ENCODE measurements around the gene GLI3. TPM values are rescaled to one million over a fixed set of nuclear protein-coding genes. Genes with fewer than 3 reads are reported as not detected.

Gene GLI3
- total and polyA plus RNA-seq, 2 donors from 2014 or later, result 0.92 to 11.1 TPM

DNA sequence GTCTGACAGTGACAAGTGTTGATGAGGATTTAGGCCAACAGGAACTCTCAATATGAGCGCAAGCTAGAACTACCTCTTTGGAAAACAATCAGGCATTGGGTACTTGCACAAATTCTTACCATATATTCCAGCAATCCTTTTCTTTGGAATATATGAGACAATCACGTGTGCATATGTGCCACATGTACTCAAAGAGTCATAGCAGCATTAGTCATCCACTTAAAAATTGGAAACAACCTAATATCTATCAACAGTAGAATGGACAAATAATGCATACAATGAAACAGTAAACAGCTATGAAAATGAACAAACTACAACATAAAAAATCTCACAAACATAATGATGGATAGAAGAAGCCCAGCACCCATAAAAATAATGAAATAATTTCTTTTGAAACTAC is 179.7 kb downstream of the GLI3 start:
- no peak overlapping the region for H3K27ac ChIP-seq (ENCODE audit: low read depth in 2 of 2, low read length in 2 of 2)
- no peak overlapping the region for H3K4me3 ChIP-seq (ENCODE audit: low read length in 3 of 3)
- intact Hi-C loops (cut with DNase I), result no loop called here
- H3K27me3 ChIP-seq (ENCODE audit: control insufficient read depth, insufficient read depth, low read length), result no peaks in the 10 kb centered on the region
- H3K9me3 ChIP-seq (ENCODE audit: control insufficient read depth in 2 of 3, insufficient read depth in 1 of 3, low read length in 3 of 3), result no peaks in the 10 kb centered on the region
- DNase-seq, result no peak
- FAIRE-seq, result no peak
- H3K4me1 ChIP-seq (ENCODE audit: control insufficient read depth in 2 of 3, insufficient read depth in 2 of 3, low read depth in 1 of 3, low read length in 3 of 3), result peaks cover 0 to 3% (median 0%) of the 10 kb centered on the region in 3 donors
- TF ChIP-seq CTCF (IDR thresholded peaks at IDR 0.05; ENCODE audit: borderline replicate concordance, extremely low read depth, insufficient read depth), result no peak
- H3K36me3 ChIP-seq (ENCODE audit: control insufficient read depth in 2 of 3, insufficient read depth in 3 of 3, low read length in 3 of 3), result no peaks in the 10 kb centered on the region
- no peak overlapping the region for H3K9ac ChIP-seq (ENCODE audit: low read length in 3 of 3)

GRCh38 chr7:42055171-42055570 is 181.8 kb downstream of the GLI3 start:
- intact Hi-C loops (cut with DNase I), result no loop called here
- no peak overlapping the region for H3K4me3 ChIP-seq (ENCODE audit: low read length in 3 of 3)
- H3K27ac ChIP-seq (ENCODE audit: low read depth in 2 of 2, low read length in 2 of 2), result no peak overlapping the region
- H3K9ac ChIP-seq (ENCODE audit: low read length in 3 of 3), result no peak overlapping the region
- FAIRE-seq, result no peak
- H3K27me3 ChIP-seq (ENCODE audit: control insufficient read depth, insufficient read depth, low read length), result no peaks in the 10 kb centered on the region
- no peaks in the 10 kb centered on the region for H3K9me3 ChIP-seq (ENCODE audit: control insufficient read depth in 2 of 3, insufficient read depth in 1 of 3, low read length in 3 of 3)
- H3K36me3 ChIP-seq (ENCODE audit: control insufficient read depth in 2 of 3, insufficient read depth in 3 of 3, low read length in 3 of 3), result no peaks in the 10 kb centered on the region
- TF ChIP-seq CTCF (IDR thresholded peaks at IDR 0.05; ENCODE audit: borderline replicate concordance, extremely low read depth, insufficient read depth), result no peak
- H3K4me1 ChIP-seq (ENCODE audit: control insufficient read depth in 2 of 3, insufficient read depth in 2 of 3, low read depth in 1 of 3, low read length in 3 of 3), result peaks cover 0 to 7% (median 0%) of the 10 kb centered on the region in 3 donors
- no peak for DNase-seq

DNA sequence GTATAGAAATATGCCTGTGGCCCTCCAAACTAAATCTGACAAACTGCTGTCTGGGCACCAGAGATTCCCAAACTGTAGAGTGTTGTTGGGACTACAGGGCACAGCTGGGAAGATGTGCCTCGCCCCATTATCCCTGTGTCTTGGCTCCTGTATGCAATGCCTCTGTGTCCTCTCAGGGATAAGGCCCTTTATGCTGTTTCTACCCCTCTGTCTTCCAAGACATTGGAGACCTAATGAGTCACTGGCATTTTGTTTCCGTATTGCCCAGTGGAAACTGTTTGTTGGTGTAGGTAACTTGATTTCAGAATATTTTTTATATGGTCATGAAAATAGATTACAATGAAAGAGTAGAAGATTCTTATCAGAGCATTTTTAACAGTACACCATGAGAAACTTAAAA is 183.2 kb downstream of the GLI3 start:
- FAIRE-seq, result no peak
- Histone ChIP-seq H3K27me3 (ENCODE audit: control insufficient read depth, insufficient read depth, low read length) (no peaks in the 10 kb centered on the region), H3K36me3 (ENCODE audit: control insufficient read depth in 2 of 3, insufficient read depth in 3 of 3, low read length in 3 of 3) (no peaks in the 10 kb centered on the region), H3K27ac (ENCODE audit: low read depth in 2 of 2, low read length in 2 of 2) (no peak overlapping the region), H3K9me3 (ENCODE audit: control insufficient read depth in 2 of 3, insufficient read depth in 1 of 3, low read length in 3 of 3) (no peaks in the 10 kb centered on the region), H3K4me3 (ENCODE audit: low read length in 3 of 3) (no peak overlapping the region), H3K4me1 (ENCODE audit: control insufficient read depth in 2 of 3, insufficient read depth in 2 of 3, low read depth in 1 of 3, low read length in 3 of 3) (peaks cover 0 to 7% (median 0%) of the 10 kb centered on the region in 3 donors), H3K9ac (ENCODE audit: low read length in 3 of 3) (no peak overlapping the region)
- no peak for TF ChIP-seq CTCF (IDR thresholded peaks at IDR 0.05; ENCODE audit: borderline replicate concordance, extremely low read depth, insufficient read depth)
- intact Hi-C loops (cut with DNase I), result no loop called here
- DNase-seq, result no peak

DNA sequence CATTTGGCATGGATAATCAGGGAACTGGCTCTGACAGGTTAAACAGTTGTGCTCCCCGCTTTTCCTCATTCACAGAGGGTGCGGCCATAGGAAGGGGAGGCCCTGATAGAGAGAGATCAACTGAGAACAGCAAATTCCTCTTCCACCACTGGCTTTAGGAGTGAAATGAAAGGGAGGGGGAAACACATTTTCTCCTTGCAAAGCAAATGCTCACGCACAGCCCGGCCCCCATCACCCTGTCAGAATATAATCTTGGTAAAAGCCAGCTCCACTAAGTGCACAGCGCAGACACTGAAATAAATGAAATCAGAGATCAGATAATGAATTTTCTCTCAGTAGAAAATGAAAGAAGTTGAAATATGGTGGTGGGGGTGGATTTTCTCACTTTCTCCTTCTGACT is 187.2 kb downstream of the GLI3 start:
- Histone ChIP-seq H3K9ac (ENCODE audit: low read length in 3 of 3) (no peak overlapping the region), H3K4me3 (ENCODE audit: low read length in 3 of 3) (no peak overlapping the region), H3K9me3 (ENCODE audit: control insufficient read depth in 2 of 3, insufficient read depth in 1 of 3, low read length in 3 of 3) (no peaks in the 10 kb centered on the region), H3K36me3 (ENCODE audit: control insufficient read depth in 2 of 3, insufficient read depth in 3 of 3, low read length in 3 of 3) (no peaks in the 10 kb centered on the region), H3K27me3 (ENCODE audit: control insufficient read depth, insufficient read depth, low read length) (no peaks in the 10 kb centered on the region), H3K27ac (ENCODE audit: low read depth in 2 of 2, low read length in 2 of 2) (no peak overlapping the region), H3K4me1 (ENCODE audit: control insufficient read depth in 2 of 3, insufficient read depth in 2 of 3, low read depth in 1 of 3, low read length in 3 of 3) (peaks cover 0 to 7% (median 0%) of the 10 kb centered on the region in 3 donors)
- TF ChIP-seq CTCF (IDR thresholded peaks at IDR 0.05; ENCODE audit: borderline replicate concordance, extremely low read depth, insufficient read depth), result no peak
- no peak for DNase-seq
- FAIRE-seq, result no peak
- intact Hi-C loops (cut with DNase I), result no loop called here

Data from kidney (tissue), 14 donors.